C4-2B (cell line): ENCODE measurements around the gene SCUBE2.

Experiments used
- CTCF ChIP-seq: fragments of 450-650 bp; conservative IDR thresholded peaks from 2 replicates; pipeline ENCODE4 v1.5.1; 2017; ENCODE audit warnings: mild to moderate bottlenecking
- ZFX ChIP-seq: fragments of 450-650 bp; IDR thresholded peaks from 2 replicates; pipeline ENCODE4 v1.6.1; 2017

GRCh38 chr11:9077164-9077563 is 14.2 kb downstream of the SCUBE2 start:
- TF ChIP-seq CTCF = no peak
- no peak for TF ChIP-seq ZFX
